Neutrophil (primary cell): Measurements from ENCODE around the gene ZBTB7A.

Experiments
- H3K27ac ChIP-seq: fragments of 200-600 bp; sonication (generic); 2 replicates; pipeline ENCODE4 v1.5.1; 2016; ENCODE audit warnings: mild to moderate bottlenecking, moderate library complexity
- H3K27me3 ChIP-seq: fragments of 200-600 bp; sonication (generic); 2 replicates; pipeline ENCODE4 v1.6.0; 2016; ENCODE audit warnings: mild to moderate bottlenecking
- H3K36me3 ChIP-seq: fragments of 200-600 bp; sonication (generic); 2 replicates; pipeline ENCODE4 v1.5.1; 2017
- H3K4me1 ChIP-seq, 2 experiments: fragments of 200-600 bp in 1 of 2; sonication (generic) in 1 of 2; 1 replicate in 1 of 2; 2 replicates in 1 of 2; pipeline versions ENCODE4 v1.5.1 to v1.6.1; 2013 to 2016; ENCODE audit warnings: low read depth in 1 of 2, low read length in 1 of 2, mild to moderate bottlenecking in 1 of 2, moderate library complexity in 1 of 2; ENCODE audit not compliant: control insufficient read depth in 1 of 2, insufficient read depth in 1 of 2
- H3K4me3 ChIP-seq, 2 experiments: fragments of 200-600 bp in 1 of 2; sonication (generic) in 1 of 2; 1 replicate in 1 of 2; 2 replicates in 1 of 2; pipeline ENCODE4 v1.5.1; 2013 to 2016; ENCODE audit warnings: low read depth in 1 of 2, low read length in 1 of 2, mild to moderate bottlenecking in 1 of 2, moderate library complexity in 1 of 2
- H3K9me3 ChIP-seq: fragments of 200-600 bp; sonication (generic); 2 replicates; pipeline ENCODE4 v1.5.1; 2016
- TF ChIP-seq, protein P1 (sequence below): fragments of 200-600 bp; sonication (generic); IDR thresholded peaks from 2 replicates; pipeline ENCODE4 v1.5.1; 2016; ENCODE audit warnings: antibody characterized with exemption

Gene ZBTB7A

DNA sequence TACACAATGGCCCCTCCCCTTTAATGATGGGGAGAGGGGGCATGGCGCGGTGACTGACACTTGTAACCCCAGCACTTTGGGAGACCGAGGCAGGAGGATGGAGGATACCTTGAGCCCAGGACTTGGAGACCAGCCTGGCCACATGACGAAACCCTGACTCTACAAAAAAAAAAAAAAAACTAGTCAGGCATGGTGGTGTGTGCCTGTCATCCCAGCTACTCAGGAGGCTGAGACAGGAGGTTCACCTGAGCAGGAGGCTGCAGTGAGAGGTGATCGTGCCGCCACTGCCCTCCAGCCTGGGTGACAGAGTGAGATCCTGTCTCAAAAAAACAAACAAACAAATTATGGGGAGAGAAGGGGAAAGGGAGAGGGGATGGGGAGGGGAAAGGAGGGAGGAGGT, 13.8 kb upstream of the ZBTB7A start:
- no peaks in the 10 kb centered on the region for H3K36me3 ChIP-seq
- TF ChIP-seq, protein P1, sequence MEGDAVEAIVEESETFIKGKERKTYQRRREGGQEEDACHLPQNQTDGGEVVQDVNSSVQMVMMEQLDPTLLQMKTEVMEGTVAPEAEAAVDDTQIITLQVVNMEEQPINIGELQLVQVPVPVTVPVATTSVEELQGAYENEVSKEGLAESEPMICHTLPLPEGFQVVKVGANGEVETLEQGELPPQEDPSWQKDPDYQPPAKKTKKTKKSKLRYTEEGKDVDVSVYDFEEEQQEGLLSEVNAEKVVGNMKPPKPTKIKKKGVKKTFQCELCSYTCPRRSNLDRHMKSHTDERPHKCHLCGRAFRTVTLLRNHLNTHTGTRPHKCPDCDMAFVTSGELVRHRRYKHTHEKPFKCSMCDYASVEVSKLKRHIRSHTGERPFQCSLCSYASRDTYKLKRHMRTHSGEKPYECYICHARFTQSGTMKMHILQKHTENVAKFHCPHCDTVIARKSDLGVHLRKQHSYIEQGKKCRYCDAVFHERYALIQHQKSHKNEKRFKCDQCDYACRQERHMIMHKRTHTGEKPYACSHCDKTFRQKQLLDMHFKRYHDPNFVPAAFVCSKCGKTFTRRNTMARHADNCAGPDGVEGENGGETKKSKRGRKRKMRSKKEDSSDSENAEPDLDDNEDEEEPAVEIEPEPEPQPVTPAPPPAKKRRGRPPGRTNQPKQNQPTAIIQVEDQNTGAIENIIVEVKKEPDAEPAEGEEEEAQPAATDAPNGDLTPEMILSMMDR, result no peak
- H3K4me1 ChIP-seq, result peaks cover 46 to 53% of the 10 kb centered on the region in 2 experiments
- no peak overlapping the region for H3K4me3 ChIP-seq
- no peak overlapping the region for H3K27ac ChIP-seq
- H3K9me3 ChIP-seq, result no peaks in the 10 kb centered on the region
- no peaks in the 10 kb centered on the region for H3K27me3 ChIP-seq

DNA sequence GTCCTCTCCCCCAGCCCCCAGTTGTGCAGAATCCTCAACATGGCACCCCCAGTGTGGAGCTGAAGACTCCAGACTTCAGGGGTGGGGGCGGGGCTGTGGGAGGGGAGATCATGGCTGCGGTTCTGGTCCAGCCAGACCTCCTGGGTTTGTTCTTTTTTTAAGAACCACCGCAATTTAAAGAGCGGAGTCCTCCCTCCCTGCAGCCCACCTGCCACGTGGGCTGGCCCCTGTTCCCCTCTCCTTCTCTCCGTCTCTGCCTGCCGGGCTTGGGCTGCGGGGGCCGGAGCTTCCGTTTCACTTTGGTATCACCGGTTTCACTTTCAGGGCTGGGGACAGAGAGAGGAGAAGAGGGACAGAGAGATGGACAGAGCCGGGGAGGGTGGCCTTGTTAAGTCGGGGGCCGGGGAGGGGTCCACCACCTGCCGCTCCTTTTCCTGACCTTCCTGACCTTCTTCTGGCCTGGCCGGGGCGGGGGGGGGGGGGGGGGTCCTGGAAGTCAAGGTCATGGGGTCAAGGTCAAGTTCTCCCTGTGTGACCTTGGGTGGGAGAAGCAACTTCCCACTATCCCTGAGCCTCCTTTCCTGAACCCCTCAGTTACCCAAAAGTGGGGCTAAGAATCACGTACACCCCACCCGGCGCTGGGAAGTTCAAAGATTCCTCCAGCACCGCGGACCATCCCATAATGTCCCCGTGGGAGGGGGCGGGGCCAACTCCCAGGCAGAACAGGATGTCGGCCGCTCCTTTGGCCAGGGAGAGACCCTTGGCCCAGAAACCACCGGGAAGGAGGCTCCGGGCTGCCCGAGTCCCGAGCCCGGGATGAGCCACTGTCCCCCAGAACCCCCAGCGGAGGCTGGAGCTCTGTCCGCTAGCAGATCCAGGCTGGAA, 11.3 kb upstream of the ZBTB7A start:
- TF ChIP-seq, protein P1, result no peak
- H3K27me3 ChIP-seq, result no peaks in the 10 kb centered on the region
- no peaks in the 10 kb centered on the region for H3K36me3 ChIP-seq
- peak overlapping the region; percentile 83 for H3K27ac ChIP-seq
- peaks cover 32 to 35% of the 10 kb centered on the region in 2 experiments for H3K4me1 ChIP-seq
- peak overlapping the region; percentile 71 to 76 for H3K4me3 ChIP-seq
- H3K9me3 ChIP-seq, result no peaks in the 10 kb centered on the region

DNA sequence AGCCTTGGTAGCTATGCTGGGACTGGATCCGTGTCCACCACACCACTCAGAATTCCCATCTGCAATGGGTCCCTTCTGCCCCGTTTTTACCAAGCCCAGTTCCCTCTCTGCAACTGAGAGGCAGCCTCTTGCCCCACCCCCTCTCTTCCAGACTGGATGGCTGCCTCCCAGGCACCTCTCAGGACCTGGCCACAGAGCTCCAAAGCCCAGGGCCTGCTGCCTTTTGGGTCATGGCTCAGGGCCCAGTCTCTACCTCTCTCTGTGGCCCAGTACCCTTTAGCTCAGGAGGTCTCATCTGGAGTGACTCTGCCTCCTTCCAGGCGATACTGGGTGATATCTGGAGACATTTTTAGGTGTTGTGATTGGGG, 10.3 kb upstream of the ZBTB7A start:
- TF ChIP-seq, protein P1, result no peak
- Histone ChIP-seq H3K36me3 (no peaks in the 10 kb centered on the region), H3K9me3 (no peaks in the 10 kb centered on the region), H3K4me1 (peaks cover 27 to 30% of the 10 kb centered on the region in 2 experiments), H3K27ac (peak overlapping the region; percentile 83), H3K4me3 (no peak overlapping the region), H3K27me3 (no peaks in the 10 kb centered on the region)

- Histone ChIP-seq H3K4me3 (no peak overlapping the region), H3K9me3 (no peaks in the 10 kb centered on the region), H3K4me1 (peaks cover 16 to 19% of the 10 kb centered on the region in 2 experiments), H3K36me3 (no peaks in the 10 kb centered on the region), H3K27ac (no peak overlapping the region), H3K27me3 (no peaks in the 10 kb centered on the region)
- TF ChIP-seq, protein P1, result no peak
Measured at GRCh38 chr19:4075373-4075772, 8.7 kb upstream of the ZBTB7A start.

DNA sequence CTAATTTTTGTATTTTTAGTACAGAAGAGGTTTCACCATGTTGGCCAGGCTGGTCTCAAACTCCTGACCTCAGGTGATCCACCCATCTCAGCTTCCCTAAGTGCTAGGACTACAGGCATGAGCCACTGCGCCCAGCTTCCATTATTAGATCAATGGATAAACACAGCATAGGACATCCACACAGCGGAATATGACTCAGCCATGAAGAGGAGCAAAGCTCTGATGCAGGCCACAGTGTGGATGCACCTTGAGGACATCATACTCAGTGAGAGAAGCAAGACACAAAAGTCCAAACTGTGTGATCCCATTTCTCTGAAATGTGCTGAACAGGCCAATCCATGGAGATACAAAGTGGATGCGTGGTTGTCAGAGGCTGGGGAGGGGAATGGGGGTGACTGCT, 4.9 kb upstream of the ZBTB7A start:
- H3K36me3 ChIP-seq, result no peaks in the 10 kb centered on the region
- H3K4me3 ChIP-seq, result no peak overlapping the region
- no peak overlapping the region for H3K27ac ChIP-seq
- no peaks in the 10 kb centered on the region for H3K9me3 ChIP-seq
- H3K4me1 ChIP-seq, result peaks cover 21 to 26% of the 10 kb centered on the region in 2 experiments
- TF ChIP-seq, protein P1, result no peak
- no peaks in the 10 kb centered on the region for H3K27me3 ChIP-seq
